Kidney capillary endothelial cell (primary cell): ENCODE data around the gene OR4K5.
"Not testable (repeated sequence)": the region's sequence is repeated elsewhere in the genome, so short reads cannot be mapped to it uniquely, and the experiment has no call there.

Source experiments
- DNase-seq: peaks from one replicate; pipeline ENCODE4 v3.0.0-alpha.2; 2018; ENCODE audit warnings: low spot score

Gene OR4K5, protein sequence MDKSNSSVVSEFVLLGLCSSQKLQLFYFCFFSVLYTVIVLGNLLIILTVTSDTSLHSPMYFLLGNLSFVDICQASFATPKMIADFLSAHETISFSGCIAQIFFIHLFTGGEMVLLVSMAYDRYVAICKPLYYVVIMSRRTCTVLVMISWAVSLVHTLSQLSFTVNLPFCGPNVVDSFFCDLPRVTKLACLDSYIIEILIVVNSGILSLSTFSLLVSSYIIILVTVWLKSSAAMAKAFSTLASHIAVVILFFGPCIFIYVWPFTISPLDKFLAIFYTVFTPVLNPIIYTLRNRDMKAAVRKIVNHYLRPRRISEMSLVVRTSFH

DNA sequence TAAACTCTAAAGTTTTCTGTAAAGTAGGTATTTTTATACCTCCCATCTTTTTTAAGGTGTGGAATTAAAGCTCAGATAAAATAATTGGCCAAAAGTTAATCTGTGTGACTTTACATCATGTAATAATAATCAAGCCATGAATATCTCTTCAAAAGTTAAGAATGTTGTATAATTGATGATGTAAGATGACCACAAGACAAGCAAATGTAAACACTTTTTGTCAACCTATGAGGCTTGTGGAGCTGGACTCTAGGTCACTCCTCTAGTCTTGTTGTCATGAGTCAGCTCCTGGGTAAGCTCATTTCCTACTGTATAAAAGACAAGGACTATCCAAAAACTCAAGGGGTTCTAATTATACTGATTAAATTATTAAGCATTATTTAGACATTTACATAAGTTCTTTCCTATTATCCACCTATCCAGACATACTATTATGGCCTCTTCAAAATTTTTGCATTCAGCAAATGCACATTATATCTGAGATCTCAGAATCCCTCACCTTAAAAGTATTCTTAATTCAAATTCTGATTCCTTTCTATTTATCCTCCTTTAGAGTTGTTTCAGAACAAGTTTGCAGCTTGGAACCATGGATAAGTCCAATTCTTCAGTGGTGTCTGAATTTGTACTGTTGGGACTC, at the start of gene OR4K5:
TSS of gene OR4K5 (plus strand) at position 587 of the 637 bp plus-strand sequence. CDS start at position 587, 0 bp downstream.
- no peak for DNase-seq

DNA sequence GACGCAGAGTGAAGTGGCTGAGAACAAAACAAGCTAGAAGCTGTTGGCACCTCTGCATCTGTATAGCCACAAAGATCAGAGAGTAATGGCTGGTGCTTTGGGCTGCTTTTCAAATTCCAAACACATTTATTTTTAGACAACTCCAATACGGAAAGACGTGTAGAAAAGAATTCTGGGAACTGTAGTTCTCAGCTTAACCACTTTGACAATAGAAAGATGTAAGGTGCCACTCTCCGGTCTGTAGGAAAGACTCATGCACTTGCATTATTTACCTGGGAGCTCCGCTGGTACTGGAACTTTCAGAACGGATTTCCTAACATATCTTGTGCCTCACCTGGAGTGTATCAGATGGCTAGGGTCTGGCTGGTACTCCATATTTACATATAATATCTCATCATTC, 47.2 kb upstream of the OR4K5 start:
- DNase-seq: no peak

DNA sequence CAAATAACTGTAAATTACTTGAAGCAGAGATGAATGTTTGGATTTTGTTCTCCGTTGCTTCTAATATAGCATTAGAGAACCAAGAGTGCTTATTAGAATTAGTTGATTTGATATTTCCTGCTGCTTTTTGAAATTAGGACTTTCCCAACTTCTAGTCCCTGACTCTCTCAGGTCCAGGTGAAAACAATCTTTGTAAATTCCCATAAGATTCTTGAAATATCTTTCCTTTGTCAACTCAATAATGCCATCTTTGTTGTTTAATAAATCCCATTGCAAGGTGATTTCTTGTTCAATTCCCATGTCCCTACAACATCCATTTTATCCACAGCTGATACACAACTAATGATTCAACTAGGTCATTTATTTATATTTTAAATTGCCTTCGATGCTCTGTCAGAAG, 45.6 kb upstream of the OR4K5 start, which contains the start of gene OR4K2:
TSS of gene OR4K2 (plus strand) at position 301 of the 400 bp plus-strand sequence. CDS start 1,126 bp downstream, outside the sequence.
- no peak for DNase-seq

DNA sequence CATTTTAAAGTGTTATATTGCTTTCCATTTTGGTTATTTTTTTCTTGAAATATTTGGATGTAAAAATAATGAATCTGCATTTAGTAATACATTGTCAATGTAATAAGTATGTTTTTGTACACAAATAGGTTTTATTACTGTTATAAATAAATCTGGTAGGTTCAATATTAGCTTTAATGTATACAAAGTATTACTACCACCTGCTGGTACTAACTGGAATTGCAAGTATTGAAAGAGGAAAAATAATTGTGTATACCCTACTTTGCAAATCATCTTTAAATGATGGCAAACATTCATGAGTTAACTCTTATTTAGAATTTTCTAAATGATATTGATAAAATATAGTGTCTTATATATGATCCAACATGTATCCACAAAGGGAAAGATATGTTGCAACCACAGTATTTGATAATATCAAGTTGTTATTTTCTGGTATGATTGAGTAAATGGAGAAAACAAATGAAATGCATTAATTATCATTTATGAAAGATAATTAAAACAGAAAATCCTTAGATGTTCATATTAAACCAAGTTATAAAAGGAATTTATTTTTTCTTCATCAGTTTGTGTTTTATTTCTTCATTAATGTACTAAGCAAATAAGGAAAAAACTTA, 42.3 kb upstream of the OR4K5 start:
- no peak for DNase-seq

DNA sequence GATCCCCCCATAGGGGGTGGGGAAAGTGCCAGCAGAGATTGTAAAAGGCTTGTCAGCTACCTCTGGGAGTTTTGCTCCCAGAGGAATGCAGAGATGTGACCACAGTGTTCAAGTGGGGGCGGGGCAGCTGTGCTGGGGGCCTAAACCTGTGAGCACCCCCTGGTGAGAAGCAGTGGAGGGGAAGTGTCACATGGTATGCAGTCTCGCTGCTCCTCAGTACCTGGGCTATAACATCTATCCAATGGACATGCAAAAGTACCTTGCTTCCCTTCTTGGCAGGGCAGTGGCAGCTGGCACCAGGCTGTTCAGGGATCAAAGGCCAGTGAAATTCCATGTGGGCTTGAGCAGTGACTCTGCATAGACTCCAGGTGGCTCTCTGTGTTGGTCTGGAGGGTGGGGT, 25.1 kb upstream of the OR4K5 start:
- DNase-seq: no peak

DNA sequence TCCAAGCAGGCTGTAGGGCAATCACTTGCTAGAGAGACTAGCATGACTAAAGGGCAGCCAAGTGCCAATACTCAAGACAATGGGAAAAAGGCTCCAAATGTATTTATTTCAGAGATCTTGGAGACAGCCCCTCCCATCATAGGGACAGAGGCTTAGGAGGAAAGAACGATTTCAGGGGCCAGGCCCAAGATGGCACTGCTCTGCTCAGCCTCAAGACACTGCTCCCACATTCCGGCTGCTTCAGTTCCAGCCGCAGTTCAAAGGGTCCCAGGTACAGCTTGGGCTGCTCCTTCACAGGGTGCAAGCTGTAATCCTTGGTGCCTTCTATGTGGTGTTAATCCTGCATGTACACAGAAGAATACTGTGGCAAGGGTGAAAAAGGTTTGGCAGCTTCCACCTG, 19.4 kb upstream of the OR4K5 start:
- DNase-seq: no peak

DNA sequence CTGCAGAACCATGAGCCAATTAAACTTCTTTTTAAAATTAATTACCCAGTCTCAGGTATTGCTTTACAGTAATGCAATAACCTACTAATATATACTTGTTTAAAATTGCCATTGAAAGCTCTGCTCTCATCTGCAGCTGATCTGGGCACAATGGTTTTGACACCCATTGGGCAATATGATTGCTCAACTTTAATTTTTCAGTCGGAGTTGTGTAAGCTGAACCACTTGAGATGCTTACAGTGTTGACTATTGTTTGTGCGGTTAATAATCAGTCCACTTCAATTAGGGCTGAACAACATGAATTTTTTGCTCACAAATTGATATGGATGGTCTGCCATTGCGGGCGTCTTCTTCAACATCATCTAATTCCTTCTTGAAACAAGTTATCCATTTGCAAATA, 18.0 kb upstream of the OR4K5 start:
- DNase-seq: no peak

DNA sequence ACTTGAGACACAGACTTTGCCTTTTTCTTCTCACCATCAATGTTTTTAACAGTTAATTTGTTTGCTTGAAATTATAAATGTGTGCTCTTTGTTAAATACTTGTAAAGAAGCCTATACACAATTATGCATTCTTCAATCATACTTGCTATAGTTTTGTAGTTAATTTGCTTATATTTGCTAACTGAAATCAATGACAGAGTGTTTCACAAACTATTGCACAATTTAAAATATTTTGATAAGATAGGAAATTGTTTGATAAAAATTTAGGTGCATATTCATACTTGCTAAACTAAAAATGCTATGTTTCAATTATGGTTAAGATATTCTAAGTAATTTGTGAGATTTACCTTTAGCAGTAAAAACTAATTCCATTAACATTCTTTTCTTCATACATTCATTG, 13.7 kb upstream of the OR4K5 start:
- DNase-seq: no peak

DNA sequence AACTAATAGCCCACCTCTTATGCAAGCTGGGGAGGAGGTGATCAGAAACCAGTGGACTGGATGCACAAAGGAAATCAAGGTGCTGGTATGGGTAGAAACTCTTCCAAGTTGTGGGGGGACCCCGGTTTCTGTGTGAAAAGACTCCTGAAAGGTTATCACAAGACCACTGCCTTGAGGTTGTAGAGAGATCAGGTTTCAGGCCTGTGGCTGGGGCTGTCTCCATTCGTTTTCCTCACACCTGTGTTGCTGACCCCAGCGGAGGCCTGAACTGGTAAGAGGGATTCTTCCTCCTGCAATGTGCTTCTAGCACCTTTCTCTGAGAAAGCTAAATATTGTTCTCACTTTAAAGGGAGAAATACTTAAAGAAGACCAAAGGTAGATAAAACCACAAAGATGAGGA, 9.3 kb upstream of the OR4K5 start:
- DNase-seq: no peak

DNA sequence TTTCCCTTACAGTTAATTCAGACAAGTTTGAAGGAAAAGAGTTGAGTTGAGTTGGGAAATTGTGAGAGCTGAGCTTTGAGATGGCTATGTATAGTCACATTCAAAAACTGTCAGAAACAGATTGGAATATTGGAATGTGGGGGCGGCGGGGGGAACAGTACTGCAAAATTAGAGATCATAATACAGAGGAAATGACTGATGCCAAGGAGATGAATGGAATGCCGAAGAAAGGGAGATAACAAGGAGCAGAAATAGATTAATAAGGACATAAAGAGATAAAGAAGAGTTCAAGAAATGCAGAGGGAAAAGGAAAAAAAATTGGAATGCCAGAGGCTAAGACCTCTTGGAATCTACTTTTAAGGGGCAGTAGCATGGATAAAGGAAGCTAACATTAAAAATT, 3.2 kb upstream of the OR4K5 start:
- DNase-seq: no peak

DNA sequence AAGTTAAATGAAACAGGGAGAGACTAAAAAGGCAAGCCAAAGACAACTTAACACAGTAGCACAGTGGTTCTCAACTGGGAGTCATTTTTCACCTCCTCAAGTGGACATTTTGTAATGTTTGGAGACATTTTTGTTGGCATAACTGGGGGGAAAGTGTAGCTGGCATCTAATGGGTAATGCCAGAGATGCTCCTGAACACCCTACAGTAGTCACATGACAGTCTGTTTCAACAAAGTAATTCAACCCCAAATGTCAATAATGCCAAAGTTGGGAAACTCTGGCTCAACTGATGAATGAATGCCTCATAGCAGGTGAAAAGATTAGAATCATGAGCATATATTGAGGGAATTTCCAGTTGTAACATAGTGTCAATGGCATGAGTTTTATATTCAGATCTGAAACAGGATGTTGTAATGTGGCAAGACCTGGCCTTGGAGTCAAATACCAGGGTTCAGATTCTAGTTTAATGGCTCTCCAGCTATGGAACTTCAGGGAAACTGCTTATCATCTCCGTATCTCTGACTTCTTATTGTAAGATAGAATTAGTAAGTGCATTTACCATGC, 2.4 kb upstream of the OR4K5 start:
- DNase-seq: no peak

DNA sequence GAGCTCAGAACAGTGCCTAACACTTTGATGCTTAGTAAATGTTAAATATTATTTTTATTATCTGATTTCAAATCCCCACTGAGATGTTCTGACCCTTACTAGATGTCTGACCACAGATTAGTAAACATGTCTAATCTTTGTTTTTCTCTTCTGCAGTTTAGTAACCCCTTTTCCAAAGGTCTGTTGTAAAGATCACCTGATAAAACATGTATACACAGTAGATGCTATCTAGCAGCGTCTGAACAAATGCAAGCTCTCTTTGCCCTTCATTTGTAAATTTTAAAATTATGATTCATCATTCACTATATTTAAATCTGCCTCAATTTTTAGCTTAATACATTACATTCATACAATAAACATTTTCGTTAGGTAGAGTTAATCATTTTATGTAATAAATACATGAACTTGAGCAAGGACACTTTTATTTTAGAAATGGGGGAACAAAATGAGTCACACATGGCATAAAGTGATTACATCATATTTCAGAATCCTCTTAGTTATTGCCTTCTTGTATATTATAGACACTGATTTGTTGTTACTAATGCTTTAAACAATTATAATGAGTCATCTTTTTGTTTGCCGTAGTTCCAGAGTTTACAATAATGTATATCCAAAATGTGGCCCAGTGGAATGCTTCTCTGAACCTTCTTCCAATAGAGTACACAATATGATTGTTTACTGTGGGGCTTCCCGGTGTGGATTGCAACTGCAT, 1.7 kb upstream of the OR4K5 start:
- DNase-seq: no peak

DNA sequence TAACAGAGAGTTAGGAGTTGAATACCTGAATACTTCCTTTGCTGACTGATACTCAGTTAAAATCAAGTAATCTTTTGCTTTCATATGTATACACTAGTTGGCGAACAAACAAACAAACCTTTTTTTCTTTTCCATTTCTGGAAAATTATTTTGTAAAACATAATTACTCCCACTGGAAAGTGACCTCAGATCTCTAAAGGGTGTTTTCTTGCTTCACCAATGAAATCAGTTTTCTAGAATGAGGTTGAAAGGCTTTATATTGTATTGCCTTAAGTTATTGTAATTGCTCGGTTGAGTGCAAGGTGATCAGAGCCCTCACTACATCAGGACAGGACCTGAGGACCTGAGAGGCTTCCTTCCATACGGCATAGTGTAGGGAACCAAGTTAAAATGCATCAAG, 10.2 kb downstream of the OR4K5 start, which contains the start of gene OR4K1:
TSS of gene OR4K1 (plus strand) at position 301 of the 400 bp plus-strand sequence. CDS start 4,750 bp downstream, outside the sequence.
- DNase-seq: no peak

DNA sequence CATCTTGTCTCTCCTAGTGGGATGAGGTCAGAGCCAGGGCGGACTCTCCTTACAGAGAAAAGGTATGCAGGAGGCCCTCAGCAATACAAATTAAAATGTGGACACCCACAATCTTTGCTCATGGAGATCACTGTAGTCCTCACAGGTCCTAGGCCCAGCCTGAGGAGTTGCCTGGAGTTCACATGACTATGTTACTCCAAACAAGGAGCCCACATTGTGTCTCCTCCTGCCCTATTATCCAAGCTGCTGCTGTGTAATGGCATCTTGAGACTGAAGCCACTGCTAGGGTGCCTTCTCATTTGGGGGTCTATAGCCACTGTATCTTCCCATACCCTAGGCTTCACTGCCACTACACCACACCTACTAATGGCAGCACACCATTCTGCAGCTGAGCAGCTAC, 21.3 kb downstream of the OR4K5 start:
- no peak for DNase-seq

DNA sequence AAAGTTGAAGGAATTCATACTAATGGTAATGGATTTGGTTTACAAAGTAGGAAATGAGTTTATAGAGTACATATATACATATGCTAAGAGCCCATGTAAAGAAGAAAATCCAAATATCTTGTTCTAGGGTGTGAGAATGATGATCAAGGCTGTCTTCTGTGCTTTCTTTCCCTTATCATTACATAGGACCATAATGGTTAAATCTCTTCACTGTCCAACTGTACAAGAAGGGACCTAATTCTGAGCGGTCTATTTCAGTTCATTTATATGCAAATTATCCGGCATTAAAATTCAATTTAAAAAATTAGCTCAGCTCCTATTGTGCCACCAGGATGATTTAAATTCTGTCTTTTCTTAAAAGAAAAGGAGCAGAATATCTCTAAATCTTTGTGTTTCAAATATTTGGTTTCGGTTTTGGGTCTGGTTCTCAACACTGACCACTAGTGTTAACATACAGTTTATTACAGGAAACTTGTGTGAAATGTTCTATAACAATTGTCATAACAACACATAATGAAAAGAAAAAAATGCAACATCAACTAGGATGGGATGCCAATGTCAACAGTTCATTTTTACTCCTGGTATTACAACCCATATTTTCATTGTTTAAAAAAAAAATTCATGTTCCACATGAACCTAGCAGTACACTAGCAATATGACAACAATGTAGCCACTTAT, 27.1 kb downstream of the OR4K5 start:
- no peak for DNase-seq

DNA sequence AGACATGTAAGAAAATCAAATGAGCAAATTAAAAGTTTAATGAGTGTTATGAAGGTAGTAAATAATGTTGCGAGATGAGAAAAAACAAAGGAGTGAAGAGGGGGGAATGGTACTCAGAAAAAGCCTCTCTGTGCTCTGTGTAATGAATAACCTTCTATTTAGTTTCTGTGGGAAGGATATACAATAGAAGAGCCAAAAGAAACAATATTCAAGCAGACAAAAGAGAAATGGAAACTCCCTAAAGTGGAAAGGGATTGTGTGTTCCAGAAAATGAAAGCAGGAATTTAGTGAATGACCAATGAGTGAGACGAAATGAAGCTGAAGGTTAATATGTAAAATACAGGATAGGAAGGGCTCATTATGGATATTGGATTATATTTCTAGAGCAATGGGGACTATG, 28.8 kb downstream of the OR4K5 start:
- DNase-seq: no peak

DNA sequence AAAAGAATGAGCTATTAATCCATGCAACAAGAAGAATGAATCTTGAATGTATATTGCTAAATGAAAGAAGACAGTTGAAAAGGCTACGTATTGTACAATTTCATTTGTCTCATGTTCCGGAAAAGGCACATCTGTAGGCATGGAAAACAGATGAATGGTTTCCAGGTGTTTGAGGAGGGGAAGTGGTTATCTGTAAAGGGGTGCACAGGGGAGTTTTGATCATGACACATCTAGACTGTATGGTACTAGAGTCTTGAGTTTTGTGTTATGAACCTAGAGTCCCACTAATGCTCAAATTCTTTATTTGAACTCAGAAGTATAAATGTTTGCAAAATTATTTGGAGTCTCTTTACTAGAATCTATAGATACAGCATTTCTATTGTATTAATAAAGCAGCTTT, 49.3 kb downstream of the OR4K5 start:
- DNase-seq: not testable (repeated sequence)
